Fibroblast of skin of abdomen (primary cell): ENCODE results near the gene MYADML2. TPM values are rescaled to one million over a fixed set of nuclear protein-coding genes. Genes with fewer than 3 reads are reported as not detected.
"Not testable (repeated sequence)": the region's sequence is repeated elsewhere in the genome, so short reads cannot be mapped to it uniquely, and the experiment has no call there.

ENCODE experiments used
- DNase-seq: peaks from one replicate; pipeline ENCODE4 v3.0.0-alpha.2; 2013
- polyA plus RNA-seq, 2 experiments: library from polyadenylated mRNA; unstranded; fragments of 120-200 nt; gene quantifications; one replicate each; pipeline ENCODE4 v1.2.1, GENCODE V29; 2013; ENCODE audit not compliant: insufficient read length in 2 of 2

Gene MYADML2, protein sequence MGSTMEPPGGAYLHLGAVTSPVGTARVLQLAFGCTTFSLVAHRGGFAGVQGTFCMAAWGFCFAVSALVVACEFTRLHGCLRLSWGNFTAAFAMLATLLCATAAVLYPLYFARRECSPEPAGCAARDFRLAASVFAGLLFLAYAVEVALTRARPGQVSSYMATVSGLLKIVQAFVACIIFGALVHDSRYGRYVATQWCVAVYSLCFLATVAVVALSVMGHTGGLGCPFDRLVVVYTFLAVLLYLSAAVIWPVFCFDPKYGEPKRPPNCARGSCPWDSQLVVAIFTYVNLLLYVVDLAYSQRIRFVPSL
- 0.12 TPM for polyA plus RNA-seq (2013, experiment 1 of 2; ENCODE audit: insufficient read length)
- polyA plus RNA-seq (2013, experiment 2 of 2; ENCODE audit: insufficient read length) = 0.12 TPM

DNA sequence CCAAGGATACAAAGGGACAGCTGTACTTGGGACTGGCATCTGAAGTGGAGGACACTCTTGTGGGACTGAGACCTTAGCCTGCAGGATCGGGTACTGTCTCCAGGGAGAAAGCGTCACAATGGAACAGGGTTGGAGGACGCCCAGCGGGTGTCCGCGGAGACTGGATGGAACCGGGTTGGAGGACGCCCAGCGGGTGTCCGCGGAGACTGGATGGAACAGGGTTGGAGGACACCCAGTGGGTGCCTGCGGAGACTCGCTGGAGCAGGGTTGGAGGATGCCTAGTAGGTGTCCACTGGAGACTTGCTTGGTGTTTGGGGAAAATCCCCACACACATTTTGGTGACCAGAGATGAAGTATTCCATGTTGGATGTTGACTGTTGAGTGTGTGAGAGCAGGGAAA, at the start of gene MYADML2:
Gene MYADML2 (minus strand): TSS at position 45 of the 400 bp plus-strand sequence. CDS start 5,492 bp downstream, outside the sequence.
- no peak for DNase-seq

GRCh38 chr17:81996232-81996756, 49.3 kb upstream of the MYADML2 start:
- no peak for DNase-seq

- DNase-seq = no peak
These were observed 48.6 kb upstream of the MYADML2 start for GRCh38 chr17:81995463-81996231.

DNA sequence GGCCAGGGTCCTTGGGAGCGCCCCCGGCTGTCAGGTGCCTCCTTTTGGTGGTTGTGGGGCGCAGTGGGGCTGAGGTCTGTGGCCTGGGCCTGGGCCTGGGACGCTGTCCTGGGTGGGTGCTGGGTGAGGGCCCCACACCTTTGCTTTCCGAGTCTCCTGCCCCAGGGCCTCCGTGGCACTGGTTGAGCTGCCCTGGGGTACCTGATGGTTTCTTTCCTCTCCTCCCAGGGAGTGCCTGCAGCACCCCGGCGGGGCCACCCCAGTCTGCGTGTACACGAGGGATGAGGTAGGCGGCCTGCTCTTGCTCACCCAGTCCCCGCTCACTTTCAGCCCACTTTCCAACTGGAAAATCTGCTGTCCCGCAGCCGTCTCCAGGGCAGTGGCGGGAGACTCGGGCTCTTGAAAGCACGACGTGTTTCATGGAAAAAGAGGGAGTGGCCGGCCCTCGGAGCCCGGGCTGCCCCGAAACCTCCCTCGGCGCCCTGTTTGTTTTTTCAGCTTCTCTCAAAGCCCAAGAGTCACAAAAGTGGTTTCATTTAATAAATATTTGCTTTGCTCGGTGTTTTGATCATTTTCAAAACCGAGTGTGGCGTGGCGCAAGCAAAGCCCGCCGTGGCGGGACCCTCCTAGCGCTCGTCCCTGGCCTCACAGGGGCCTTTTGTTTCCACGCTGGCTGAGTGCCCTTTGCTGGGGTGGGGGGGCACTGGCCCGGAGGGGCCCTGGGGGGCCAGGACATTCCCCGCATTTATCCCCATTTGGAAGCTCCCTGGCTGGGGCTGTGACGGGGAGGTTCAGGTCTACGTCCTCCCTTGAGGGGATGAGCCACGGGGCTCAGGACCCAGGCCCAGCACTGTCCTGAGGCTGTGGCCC, 47.8 kb upstream of the MYADML2 start:
- DNase-seq = no peak

GRCh38 chr17:81993729-81994592, 46.9 kb upstream of the MYADML2 start:
- DNase-seq = no peak

DNA sequence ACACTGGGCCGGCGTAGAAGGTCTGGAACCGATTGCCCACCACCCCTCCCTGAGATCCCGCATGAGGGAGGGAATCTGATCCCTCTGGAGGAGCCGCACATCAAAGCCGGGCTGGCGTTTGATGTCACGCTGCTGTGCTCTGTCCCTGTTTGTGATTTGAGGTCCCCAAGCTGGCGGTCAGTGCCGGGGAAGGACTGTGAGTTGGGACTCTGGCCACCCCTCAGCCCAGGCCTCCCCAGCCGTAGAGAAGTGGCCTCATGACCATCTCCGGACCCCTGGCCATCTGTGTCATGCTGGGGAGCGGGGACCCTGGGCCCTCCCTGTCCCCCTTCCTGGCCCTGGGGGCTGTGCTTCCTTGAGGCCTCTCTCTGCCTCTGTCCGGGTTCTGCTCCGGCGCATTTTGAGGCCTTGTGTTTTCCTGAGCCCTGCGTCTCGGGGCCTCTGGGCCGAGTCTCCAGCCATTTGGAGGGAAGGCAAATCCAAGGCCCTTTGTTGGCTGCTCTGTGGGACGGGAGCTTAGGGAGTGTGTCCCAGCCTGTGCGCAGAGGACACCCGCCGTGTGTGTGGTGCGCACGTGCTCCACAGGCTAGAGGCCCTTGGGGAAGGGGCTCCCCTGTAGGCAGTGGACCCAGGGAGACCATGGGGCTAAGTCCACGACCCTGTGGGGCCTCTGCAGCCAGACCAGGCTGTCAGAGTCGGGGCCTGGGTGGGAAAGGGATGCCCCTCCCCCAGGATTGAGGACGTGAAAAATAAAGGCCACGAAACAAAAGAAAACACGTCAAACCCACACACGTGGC, 45.5 kb upstream of the MYADML2 start:
- DNase-seq = no peak

DNA sequence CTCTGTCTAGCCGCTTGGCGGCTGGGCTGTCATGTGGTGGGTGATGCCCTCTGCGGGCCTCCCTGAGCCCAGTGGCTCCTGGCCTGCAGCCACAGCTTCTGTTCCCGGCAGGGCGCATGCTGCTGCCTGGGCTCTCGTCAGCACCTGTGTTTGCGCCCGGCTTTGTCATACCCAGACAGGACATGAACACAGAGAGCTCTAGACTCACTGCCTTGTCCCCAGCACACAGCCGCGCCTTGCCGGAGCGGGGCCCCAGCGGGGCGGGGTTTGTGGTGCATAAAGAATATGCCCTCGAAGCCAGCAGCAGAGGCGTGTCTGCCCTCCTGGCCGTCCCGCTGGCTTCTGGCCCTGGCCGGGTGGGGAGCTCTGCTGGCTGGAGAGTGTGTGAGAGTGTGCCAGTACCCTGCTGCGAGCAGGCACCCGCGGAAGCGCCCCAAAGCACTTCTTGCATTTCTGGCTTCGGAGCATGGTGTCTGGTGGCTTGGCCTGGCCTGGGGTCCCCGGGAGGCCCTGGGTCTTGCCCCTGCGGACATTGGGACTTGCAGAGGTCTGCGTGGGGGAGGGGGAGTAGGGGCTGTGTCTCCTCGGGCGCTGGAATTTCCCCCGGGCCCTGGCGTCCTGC, 44.8 kb upstream of the MYADML2 start:
- DNase-seq = peak; percentile 34

DNA sequence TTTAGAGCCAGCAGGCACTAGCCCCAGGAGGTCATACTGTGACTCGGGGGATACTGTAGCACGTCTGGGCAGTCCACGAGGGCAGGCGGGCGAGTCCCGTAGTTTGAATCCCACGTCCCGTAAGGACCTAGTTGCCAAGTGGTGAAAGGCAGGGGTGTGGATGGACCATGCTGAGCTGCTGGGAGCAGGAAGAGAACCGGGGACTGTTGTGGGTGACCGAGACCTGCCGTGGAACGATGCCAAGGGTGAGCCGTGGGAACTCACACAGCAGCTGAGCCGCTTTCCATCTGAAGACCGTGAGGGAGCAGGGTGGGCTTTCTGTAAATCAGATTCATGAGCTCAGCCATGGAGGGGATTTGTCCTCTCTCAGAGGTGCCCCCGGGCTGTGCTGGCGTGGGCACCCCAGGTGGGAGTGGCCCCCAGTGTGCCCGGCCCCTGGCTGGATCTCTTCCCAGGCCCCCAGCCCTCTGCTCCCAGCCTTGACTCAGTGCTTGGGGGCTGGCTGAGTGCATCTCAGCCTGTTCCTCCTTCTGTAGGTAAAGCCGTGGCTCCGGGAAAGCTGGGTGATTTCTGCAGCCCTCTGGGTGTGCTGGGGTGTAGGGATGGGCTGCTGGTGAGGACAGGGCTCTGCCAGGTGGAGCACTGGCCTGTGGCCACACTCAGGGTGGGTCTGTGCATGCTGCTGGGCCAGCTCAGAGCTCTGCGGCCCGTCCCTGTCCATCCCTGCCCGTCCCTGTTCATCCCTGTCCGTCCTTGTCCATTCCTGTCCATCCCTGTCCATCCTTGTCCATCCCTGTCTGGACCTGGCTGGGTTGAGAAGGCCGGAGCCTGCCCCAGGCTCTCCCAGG, 44.0 kb upstream of the MYADML2 start:
- DNase-seq = no peak

DNA sequence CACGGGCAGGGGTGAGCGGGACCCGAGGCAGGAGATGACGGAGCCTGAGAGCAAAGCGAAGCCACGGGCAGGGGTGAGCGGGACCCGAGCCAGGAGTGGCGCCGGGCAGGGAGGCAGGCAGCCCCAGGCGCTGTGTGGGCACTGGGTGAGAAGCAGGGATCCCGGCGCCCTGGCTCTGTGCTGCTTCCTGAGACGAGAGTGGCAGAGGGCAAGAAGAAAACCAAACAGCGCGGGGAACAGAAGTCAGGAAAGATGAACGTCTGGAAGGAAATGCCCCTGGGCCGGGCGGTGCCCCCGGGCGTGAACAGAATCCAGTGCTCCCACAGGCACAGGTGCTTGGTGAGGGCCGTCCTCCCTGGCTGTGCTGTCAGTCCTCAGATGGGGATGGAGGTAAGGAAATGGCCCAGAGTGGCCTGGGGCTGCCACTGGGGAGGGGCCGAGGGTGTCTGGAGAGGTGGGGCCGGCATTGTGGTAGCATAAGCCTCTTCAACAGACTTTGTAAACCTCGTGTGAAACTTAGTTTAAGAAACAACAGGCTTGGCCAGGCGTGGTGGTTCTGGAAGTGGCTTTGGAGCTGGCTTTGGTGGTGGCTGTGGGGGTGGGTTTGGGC, 40.2 kb upstream of the MYADML2 start:
- DNase-seq = no peak

DNA sequence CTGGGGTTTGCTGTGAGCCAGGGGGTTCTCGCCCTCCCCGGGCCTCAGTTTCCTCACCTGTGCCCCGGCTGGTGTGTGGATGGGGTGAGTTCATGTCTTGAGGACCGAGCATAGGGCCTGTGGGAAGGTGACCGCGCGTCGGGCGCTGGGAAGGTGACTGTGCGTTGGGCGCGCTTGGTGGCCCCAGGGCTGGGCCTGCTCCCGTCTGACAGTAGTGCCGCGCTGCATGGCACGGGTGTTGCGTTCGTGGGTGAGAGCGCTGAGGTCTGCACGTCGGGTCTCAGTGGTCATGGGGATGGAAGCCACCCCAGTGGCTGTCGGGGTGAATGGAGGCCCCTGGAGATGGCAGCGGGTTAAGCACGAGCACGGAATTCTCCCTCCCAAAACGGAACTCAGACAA, 39.6 kb upstream of the MYADML2 start:
- no peak for DNase-seq

- no peak for DNase-seq
These were observed 37.9 kb upstream of the MYADML2 start for GRCh38 chr17:81984773-81985410.

GRCh38 chr17:81983639-81984373, 36.8 kb upstream of the MYADML2 start:
- no peak for DNase-seq

GRCh38 chr17:81983011-81983638, 36.1 kb upstream of the MYADML2 start:
- DNase-seq = no peak

- not testable (repeated sequence) for DNase-seq
These were observed 34.5 kb upstream of the MYADML2 start for GRCh38 chr17:81981511-81981910.

DNA sequence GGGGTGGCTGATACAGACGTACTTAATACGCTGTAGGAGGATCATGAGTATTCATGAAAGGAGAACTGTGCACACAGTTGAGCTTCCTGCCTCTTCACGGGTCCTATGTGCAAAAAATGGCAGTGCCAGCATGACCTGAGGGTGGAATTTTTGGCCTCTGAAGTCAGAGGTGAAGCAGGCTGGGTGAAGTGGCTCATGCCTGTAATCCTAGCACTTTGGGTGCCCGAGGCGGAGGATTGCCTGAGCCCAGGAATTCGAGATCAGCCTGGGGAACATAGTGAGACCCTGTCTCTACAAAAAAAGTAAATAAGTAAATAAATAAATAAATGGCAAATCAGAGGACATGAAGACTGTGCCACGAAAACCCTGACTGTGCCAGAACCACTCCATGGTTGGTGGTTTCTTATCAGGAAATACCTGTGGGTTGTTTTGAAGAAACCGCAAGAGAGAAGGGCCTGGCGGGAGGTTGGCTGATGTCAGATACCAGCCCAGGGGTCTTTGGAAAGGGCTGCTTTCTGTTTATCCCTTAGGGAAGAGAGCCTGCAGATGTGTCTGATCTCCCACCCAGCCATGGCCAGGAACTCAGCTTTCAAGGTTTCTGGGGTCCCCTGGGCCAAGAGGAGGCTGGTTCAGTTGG, 33.8 kb upstream of the MYADML2 start:
- DNase-seq = no peak

DNA sequence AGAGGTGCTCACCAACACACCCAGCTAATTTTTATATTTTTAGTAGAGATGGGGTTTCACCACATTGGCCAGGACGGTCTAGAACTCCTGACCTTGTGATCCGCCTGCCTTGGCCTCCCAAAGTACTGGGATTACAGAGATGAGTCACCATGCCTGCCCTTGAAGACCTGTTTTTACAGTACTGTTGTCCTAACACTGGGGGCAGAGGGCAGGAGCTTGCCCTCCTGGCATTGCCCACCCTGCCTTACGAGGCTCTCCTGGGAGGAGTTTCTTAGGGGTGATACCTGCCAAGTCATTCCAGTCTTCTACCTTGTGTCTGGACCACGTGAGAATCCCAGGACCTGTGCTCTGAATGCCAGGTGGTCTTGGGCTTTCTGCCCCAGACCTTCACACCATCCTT, 33.1 kb upstream of the MYADML2 start:
- no peak for DNase-seq
